ENCODE measurements around the gene SESN1. TPM values are rescaled to one million over a fixed set of nuclear protein-coding genes. Genes with fewer than 3 reads are reported as not detected.

SESN1 gene
- polyA plus RNA-seq, 1 experiment = 29.6 TPM

DNA sequence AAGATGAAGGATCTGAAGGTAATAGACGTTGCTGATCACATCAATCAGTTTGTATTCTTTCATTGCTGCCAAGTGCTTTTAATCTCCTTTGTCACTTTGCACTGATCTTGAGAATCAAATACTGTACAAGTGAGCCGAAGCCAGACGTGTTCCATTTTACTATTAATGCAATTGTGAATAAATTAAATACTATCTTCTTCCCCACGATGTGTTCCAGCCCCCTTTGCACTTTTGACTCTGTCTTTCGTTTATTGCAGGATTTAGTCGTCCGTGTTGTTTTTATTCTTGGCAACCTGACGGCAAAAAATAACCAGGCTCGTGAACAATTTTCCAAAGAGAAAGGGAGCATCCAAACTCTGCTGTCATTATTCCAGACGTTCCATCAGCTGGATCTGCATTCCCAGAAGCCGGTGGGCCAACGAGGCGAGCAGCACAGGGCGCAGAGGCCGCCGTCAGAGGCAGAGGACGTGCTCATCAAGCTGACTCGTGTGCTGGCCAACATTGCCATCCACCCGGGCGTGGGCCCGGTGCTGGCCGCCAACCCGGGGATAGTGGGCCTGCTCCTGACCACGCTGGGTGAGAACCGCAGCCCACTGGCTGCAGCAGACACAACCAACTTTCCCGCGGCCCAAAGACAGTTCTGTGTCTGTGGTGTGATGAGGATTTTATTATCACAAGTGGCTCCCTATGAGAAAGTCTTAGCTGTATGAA lies 141.7 kb downstream of the SESN1 start:
- H3K4me3 ChIP-seq (ENCODE audit: low read depth, low read length) = no peak overlapping the region
- ChIA-PET POLR2A (no interaction called here), CTCF (no interaction called here)
- no peak for TF ChIP-seq CTCF (IDR thresholded peaks at IDR 0.05; ENCODE audit: low read depth, low read length)
- no peak overlapping the region for H3K27ac ChIP-seq (ENCODE audit: low read depth, low read length)
- no peak for DNase-seq (ENCODE audit: low read depth, low spot score)
- no peaks in the 10 kb centered on the region for H3K27me3 ChIP-seq (ENCODE audit: control insufficient read depth, insufficient read depth, low read length)
- no peaks in the 10 kb centered on the region; the same call in 1 of the 2 replicates for H3K9me3 ChIP-seq (ENCODE audit: control insufficient read depth, insufficient read depth, low read length)

GRCh38 chr6:108951351-108951953 lies 143.2 kb downstream of the SESN1 start:
- Histone ChIP-seq H3K9me3 (ENCODE audit: control insufficient read depth, insufficient read depth, low read length) (no peaks in the 10 kb centered on the region; the same call in 1 of the 2 replicates), H3K27me3 (ENCODE audit: control insufficient read depth, insufficient read depth, low read length) (no peaks in the 10 kb centered on the region), H3K4me3 (ENCODE audit: low read depth, low read length) (no peak overlapping the region), H3K27ac (ENCODE audit: low read depth, low read length) (no peak overlapping the region)
- TF ChIP-seq CTCF (IDR thresholded peaks at IDR 0.05; ENCODE audit: low read depth, low read length) = no peak
- CTCF ChIA-PET = no interaction called here
- POLR2A ChIA-PET = no interaction called here
- DNase-seq (ENCODE audit: low read depth, low spot score) = no peak

DNA sequence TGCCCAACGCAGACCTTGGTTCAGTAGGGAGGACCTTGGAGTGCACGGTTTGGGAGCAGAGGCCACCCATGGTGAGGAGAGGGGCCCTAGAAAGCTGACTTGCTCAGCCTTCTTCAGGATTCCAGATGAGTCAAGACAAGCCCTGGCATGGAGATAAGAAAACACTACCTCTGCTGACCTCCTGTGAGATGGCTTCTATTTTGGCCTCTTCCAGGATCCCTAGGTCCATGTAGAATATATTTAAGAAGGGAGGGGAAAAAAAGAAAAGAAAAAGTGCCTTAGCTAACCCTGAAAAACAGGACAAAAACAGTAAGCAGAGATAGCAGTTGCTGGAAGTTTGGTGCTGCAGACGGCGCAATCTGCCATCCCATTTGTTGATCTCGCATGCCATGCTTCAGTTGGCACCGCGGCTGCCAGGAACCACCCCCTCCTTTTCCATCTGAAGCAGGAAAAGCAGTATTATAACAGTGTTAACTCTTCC lies 146.4 kb downstream of the SESN1 start:
- CTCF ChIA-PET = no interaction called here

DNA sequence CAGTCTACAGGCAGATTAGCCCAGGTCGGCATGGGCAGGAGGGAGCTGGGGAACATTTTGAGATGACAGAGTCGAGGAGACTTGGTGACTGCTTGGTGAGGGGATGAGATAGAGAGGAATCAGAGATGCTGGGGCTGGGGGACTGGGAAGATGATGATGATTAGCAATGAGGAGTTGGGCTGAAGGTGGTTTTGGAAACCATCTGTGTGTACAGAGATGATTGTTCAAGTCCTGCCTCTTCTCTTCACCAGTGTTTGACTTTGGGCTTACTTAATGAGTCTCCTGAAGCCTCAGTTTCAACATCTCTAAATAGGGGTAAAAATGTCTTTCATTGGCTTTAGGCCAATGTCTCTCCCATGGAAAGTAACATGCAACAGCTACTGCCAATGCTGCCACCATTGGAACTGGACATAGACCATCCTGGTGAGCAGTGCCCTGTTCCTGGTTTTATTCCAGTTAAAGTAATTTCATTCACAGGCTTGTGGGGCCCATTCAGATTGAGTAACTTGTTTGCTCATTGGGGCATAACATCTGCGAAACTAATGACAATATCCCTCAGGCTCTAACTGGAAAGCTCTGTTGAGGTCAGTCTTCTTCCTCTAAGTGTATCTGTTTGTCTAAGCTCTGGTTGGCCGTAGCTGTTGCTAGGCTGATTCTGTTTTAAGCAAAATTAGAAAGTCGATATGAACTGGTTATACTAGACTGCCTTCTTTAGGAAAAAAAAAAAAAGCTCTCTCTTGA lies 147.4 kb downstream of the SESN1 start:
- Histone ChIP-seq H3K9me3 (ENCODE audit: control insufficient read depth, insufficient read depth, low read length) (no peaks in the 10 kb centered on the region), H3K27me3 (ENCODE audit: control insufficient read depth, insufficient read depth, low read length) (no peaks in the 10 kb centered on the region), H3K27ac (ENCODE audit: low read depth, low read length) (no peak overlapping the region), H3K4me3 (ENCODE audit: low read depth, low read length) (no peak overlapping the region)
- ChIA-PET POLR2A (interaction anchor here (0.7 to 1.7 kb wide), 3 partner anchors 9 to 61 kb away, joined by 3 to 4 read pairs (median 3); no protein-coding TSS in a partner anchor), CTCF (no interaction called here)
- TF ChIP-seq CTCF (IDR thresholded peaks at IDR 0.05; ENCODE audit: low read depth, low read length) = no peak
- DNase-seq (ENCODE audit: low read depth, low spot score) = peak; percentile 20

More for the DNA sequence above, 146.4 kb downstream of the SESN1 start:
- H3K9me3 ChIP-seq (ENCODE audit: control insufficient read depth, insufficient read depth, low read length) = no peaks in the 10 kb centered on the region; the same call in 1 of the 2 replicates
- no peak overlapping the region for H3K27ac ChIP-seq (ENCODE audit: low read depth, low read length)
- DNase-seq (ENCODE audit: low read depth, low spot score) = no peak
- no peaks in the 10 kb centered on the region for H3K27me3 ChIP-seq (ENCODE audit: control insufficient read depth, insufficient read depth, low read length)
- no peak overlapping the region for H3K4me3 ChIP-seq (ENCODE audit: low read depth, low read length)
- TF ChIP-seq CTCF (IDR thresholded peaks at IDR 0.05; ENCODE audit: low read depth, low read length) = no peak
- POLR2A ChIA-PET = interaction anchor here (0.7 kb wide), 1 partner anchor 8 kb away, joined by 3 read pairs; no protein-coding TSS in a partner anchor

Data from AG04450 (cell line).